NT2/D1 (cell line): Measurements from ENCODE around the gene KIF2B.

ENCODE experiments used
- YY1 ChIP-seq: IDR thresholded peaks from 2 replicates; pipeline ENCODE4 v1.6.1; 2011; ENCODE audit not compliant: insufficient read length, insufficient read depth
- ZNF274 ChIP-seq: IDR thresholded peaks from 2 replicates; pipeline ENCODE4 v1.6.1; 2011; ENCODE audit warnings: mild to moderate bottlenecking, low read depth, low read length

DNA sequence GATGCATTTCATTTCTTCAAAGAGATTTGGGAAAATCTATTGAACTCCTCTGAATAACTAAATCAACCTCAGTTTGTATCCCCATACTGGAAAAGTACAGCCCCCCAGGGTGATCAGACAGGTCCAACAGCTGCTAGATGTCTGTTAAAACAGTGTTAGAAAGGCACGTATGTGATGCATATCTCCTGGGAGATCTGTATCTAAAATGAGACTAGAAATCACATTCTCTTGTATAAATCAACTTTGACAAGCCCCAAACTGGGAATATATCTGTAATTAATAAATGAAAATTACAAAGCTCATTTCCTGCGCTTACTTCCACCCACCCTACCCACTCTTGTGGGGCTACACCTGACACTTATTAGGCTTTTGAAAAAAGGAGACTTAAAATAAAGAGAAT is 3.8 kb upstream of the KIF2B start:
- TF ChIP-seq ZNF274 (no peak), YY1 (no peak)
